KMS-11 (cell line): ENCODE results near the gene CALR3.
A peak's percentile ranks its signal among the peaks of the same experiment; 100 is the strongest.
"Not testable (repeated sequence)": the region's sequence is repeated elsewhere in the genome, so short reads cannot be mapped to it uniquely, and the experiment has no call there.

ENCODE experiments used
- H2AFZ ChIP-seq: fragments of 200-600 bp; sonication (generic); 2 replicates; pipeline ENCODE4 v1.6.1; 2016; ENCODE audit warnings: antibody characterized with exemption, mixed run types, low read depth
- H3K27ac ChIP-seq: fragments of 200-600 bp; sonication (generic); 2 replicates; pipeline ENCODE4 v1.6.1; 2016; ENCODE audit warnings: mild to moderate bottlenecking, mixed run types
- H3K27me3 ChIP-seq: fragments of 200-600 bp; sonication (generic); 2 replicates; pipeline ENCODE4 v1.6.1; 2017; ENCODE audit warnings: mild to moderate bottlenecking, low read depth, mixed run types, moderate library complexity; ENCODE audit not compliant: insufficient read depth
- H3K36me3 ChIP-seq: fragments of 200-600 bp; sonication (generic); 2 replicates; pipeline ENCODE4 v1.6.1; 2017; ENCODE audit warnings: mild to moderate bottlenecking, mixed run types; ENCODE audit not compliant: insufficient read depth
- H3K4me1 ChIP-seq: fragments of 200-600 bp; sonication (generic); 2 replicates; pipeline ENCODE4 v1.6.1; 2016; ENCODE audit warnings: mild to moderate bottlenecking, low read depth, mixed run types; ENCODE audit not compliant: poor library complexity, severe bottlenecking
- H3K4me2 ChIP-seq: fragments of 200-600 bp; sonication (generic); 2 replicates; pipeline ENCODE4 v1.7.0; 2016; ENCODE audit warnings: mild to moderate bottlenecking, mixed run types
- H3K4me3 ChIP-seq: fragments of 200-600 bp; sonication (generic); IDR thresholded peaks from 2 replicates; pipeline ENCODE4 v1.6.1; 2017; ENCODE audit warnings: low read depth, low read length, mixed read lengths; ENCODE audit not compliant: insufficient read depth
- H3K79me2 ChIP-seq: fragments of 200-600 bp; sonication (generic); 2 replicates; pipeline ENCODE4 v1.6.1; 2016; ENCODE audit warnings: low read depth, mixed run types; ENCODE audit not compliant: insufficient read depth
- H3K9ac ChIP-seq: fragments of 200-600 bp; sonication (generic); 2 replicates; pipeline ENCODE4 v1.6.1; 2016; ENCODE audit warnings: mild to moderate bottlenecking, mixed run types
- H4K20me1 ChIP-seq: fragments of 200-600 bp; sonication (generic); 2 replicates; pipeline ENCODE4 v1.6.1; 2016; ENCODE audit warnings: mild to moderate bottlenecking, mixed run types; ENCODE audit not compliant: insufficient read depth
- TF ChIP-seq, protein P1 (sequence below): fragments of 200-600 bp; sonication (generic); conservative IDR thresholded peaks from 2 replicates; pipeline ENCODE4 v1.6.1; 2017; ENCODE audit warnings: low read depth, mild to moderate bottlenecking, antibody characterized with exemption, low read length, moderate library complexity, mixed read lengths

CALR3 gene

GRCh38 chr19:16477311-16477710, 18.7 kb downstream of the CALR3 start:
- Histone ChIP-seq H3K79me2 (no peaks in the 10 kb centered on the region), H3K4me1 (peaks cover 3% of the 10 kb centered on the region), H3K4me2 (no peak overlapping the region), H3K27me3 (no peaks in the 10 kb centered on the region), H3K9ac (no peak overlapping the region), H3K4me3 (no peak overlapping the region), H2AFZ (no peak overlapping the region), H3K27ac (no peak overlapping the region), H4K20me1 (no peaks in the 10 kb centered on the region), H3K36me3 (no peaks in the 10 kb centered on the region)
- TF ChIP-seq, protein P1, sequence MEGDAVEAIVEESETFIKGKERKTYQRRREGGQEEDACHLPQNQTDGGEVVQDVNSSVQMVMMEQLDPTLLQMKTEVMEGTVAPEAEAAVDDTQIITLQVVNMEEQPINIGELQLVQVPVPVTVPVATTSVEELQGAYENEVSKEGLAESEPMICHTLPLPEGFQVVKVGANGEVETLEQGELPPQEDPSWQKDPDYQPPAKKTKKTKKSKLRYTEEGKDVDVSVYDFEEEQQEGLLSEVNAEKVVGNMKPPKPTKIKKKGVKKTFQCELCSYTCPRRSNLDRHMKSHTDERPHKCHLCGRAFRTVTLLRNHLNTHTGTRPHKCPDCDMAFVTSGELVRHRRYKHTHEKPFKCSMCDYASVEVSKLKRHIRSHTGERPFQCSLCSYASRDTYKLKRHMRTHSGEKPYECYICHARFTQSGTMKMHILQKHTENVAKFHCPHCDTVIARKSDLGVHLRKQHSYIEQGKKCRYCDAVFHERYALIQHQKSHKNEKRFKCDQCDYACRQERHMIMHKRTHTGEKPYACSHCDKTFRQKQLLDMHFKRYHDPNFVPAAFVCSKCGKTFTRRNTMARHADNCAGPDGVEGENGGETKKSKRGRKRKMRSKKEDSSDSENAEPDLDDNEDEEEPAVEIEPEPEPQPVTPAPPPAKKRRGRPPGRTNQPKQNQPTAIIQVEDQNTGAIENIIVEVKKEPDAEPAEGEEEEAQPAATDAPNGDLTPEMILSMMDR = no peak

DNA sequence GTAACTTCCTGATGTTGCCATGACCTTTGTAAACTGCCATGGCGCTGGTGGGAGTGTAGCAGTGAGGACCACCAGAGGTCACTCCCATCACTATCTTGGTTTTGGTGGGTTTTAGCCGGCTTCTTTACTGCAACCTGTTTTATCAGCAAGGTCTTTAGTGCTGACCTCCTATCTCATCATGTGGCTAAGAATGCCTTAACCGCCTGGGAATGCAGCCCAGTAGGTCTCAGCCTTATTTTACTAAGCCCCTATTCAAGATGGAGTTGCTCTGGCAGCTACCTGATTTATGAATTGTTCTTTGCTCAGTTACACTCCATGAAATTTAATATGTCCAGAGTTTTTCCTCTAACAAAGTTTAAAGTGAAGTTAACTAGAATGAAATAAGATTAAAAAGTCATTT, 19.6 kb downstream of the CALR3 start:
- Histone ChIP-seq H4K20me1 (no peaks in the 10 kb centered on the region), H3K36me3 (no peaks in the 10 kb centered on the region), H3K27me3 (no peaks in the 10 kb centered on the region), H3K4me1 (peaks cover 4% of the 10 kb centered on the region), H2AFZ (no peak overlapping the region), H3K9ac (no peak overlapping the region), H3K4me3 (no peak overlapping the region), H3K27ac (no peak overlapping the region), H3K4me2 (no peak overlapping the region), H3K79me2 (no peaks in the 10 kb centered on the region)
- TF ChIP-seq, protein P1 = no peak

DNA sequence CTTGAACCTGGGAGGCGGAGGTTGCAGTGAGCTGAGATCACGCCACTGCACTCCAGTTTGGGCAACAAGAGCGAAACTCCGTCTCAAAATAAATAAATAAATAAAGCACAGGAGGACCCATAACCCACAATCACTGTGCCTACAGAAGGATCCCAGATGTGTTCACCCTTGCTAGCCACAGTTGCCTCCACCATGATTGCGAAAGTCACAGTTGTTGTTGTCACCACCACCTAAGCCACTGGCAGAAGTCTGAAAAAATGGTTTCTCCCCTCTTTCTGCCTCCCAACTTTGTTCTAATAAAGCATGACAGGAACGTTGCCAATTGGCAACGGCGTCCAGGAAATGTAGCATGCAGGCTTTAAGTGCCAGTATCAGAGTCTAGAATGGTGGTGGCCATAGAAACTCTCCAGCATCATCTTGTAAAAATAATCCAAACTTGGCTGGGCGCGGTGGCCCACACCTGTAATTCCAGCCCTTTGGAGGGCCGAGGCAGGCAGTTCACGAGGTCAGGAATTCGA, 22.0 kb downstream of the CALR3 start:
- Histone ChIP-seq H3K4me3 (no peak overlapping the region), H3K27me3 (no peaks in the 10 kb centered on the region), H3K36me3 (no peaks in the 10 kb centered on the region), H4K20me1 (peaks cover 8% of the 10 kb centered on the region; the same call in 1 of the 2 replicates), H2AFZ (no peak overlapping the region), H3K27ac (no peak overlapping the region), H3K9ac (no peak overlapping the region), H3K4me2 (no peak overlapping the region), H3K4me1 (peaks cover 21% of the 10 kb centered on the region), H3K79me2 (peaks cover 23% of the 10 kb centered on the region)
- TF ChIP-seq, protein P1 = no peak

GRCh38 chr19:16472992-16473391, 23.0 kb downstream of the CALR3 start:
- TF ChIP-seq, protein P1 = no peak
- H3K4me1 ChIP-seq = peaks cover 21% of the 10 kb centered on the region
- peaks cover 8% of the 10 kb centered on the region; the same call in 1 of the 2 replicates for H4K20me1 ChIP-seq
- H2AFZ ChIP-seq = no peak overlapping the region; the same call in 1 of the 2 replicates
- no peak overlapping the region for H3K27ac ChIP-seq
- H3K79me2 ChIP-seq = peaks cover 31% of the 10 kb centered on the region
- H3K9ac ChIP-seq = no peak overlapping the region
- H3K27me3 ChIP-seq = no peaks in the 10 kb centered on the region
- H3K36me3 ChIP-seq = no peaks in the 10 kb centered on the region
- H3K4me2 ChIP-seq = no peak overlapping the region
- H3K4me3 ChIP-seq = no peak overlapping the region

GRCh38 chr19:16472559-16472899, 23.4 kb downstream of the CALR3 start:
- H2AFZ ChIP-seq = peak overlapping the region; percentile 87; the same call in 1 of the 2 replicates
- not testable (repeated sequence) for H3K36me3 ChIP-seq, H4K20me1 ChIP-seq, H3K27me3 ChIP-seq, H3K4me3 ChIP-seq, H3K27ac ChIP-seq, H3K9ac ChIP-seq
- peaks cover 21% of the 10 kb centered on the region for H3K4me1 ChIP-seq
- H3K79me2 ChIP-seq = peaks cover 36% of the 10 kb centered on the region
- H3K4me2 ChIP-seq = peak overlapping the region; percentile 51; the same call in 1 of the 2 replicates
